Ectodermal cell (in vitro differentiated cells): Measurements from ENCODE around the gene JARID2.

Experiments used
- H3K27ac ChIP-seq: 2 replicates; pipeline ENCODE4 v1.7.0; 2013; ENCODE audit warnings: mild to moderate bottlenecking, low read depth, low read length; ENCODE audit not compliant: insufficient read depth, poor library complexity, severe bottlenecking
- H3K27me3 ChIP-seq: 2 replicates; pipeline ENCODE4 v1.7.0; 2013; ENCODE audit warnings: mild to moderate bottlenecking, low read length; ENCODE audit not compliant: insufficient read depth, control insufficient read depth, poor library complexity, severe bottlenecking
- H3K36me3 ChIP-seq: one replicate; pipeline ENCODE4 v1.7.0; 2013; ENCODE audit warnings: low read length; ENCODE audit not compliant: control insufficient read depth, insufficient read depth
- H3K4me1 ChIP-seq: one replicate; pipeline ENCODE4 v1.7.0; 2013; ENCODE audit warnings: low read length; ENCODE audit not compliant: control insufficient read depth, insufficient read depth
- H3K4me3 ChIP-seq: 2 replicates; pipeline ENCODE4 v1.7.0; 2013; ENCODE audit warnings: low read depth, low read length, control low read depth; ENCODE audit not compliant: insufficient read depth
- H3K9me3 ChIP-seq: 2 replicates; pipeline ENCODE4 v1.7.0; 2013; ENCODE audit warnings: mild to moderate bottlenecking, low read length, moderate library complexity; ENCODE audit not compliant: control insufficient read depth
- WGBS, 2 experiments: methylation state at CpG; one replicate each; pipeline ENCODE4 v1.1.7; 2013; ENCODE audit warnings: missing lambda C conversion rate in 2 of 2; 5-methylcytosine and 5-hydroxymethylcytosine counted together

JARID2 gene

GRCh38 chr6:15308435-15309213, 62.8 kb downstream of the JARID2 start:
- H3K4me1 ChIP-seq, result peaks cover 37% of the 10 kb centered on the region
- H3K4me3 ChIP-seq, result no peak overlapping the region
- no peaks in the 10 kb centered on the region for H3K9me3 ChIP-seq
- WGBS, 2 experiments, result 80 to 88% methylated on average over 3 to 4 of the region's 5 CpGs
- H3K27ac ChIP-seq, result no peak overlapping the region
- H3K27me3 ChIP-seq, result no peaks in the 10 kb centered on the region
- H3K36me3 ChIP-seq, result no peaks in the 10 kb centered on the region

- Histone ChIP-seq H3K27ac (no peak overlapping the region), H3K27me3 (no peaks in the 10 kb centered on the region), H3K36me3 (no peaks in the 10 kb centered on the region), H3K4me1 (peaks cover 28% of the 10 kb centered on the region), H3K4me3 (no peak overlapping the region), H3K9me3 (no peaks in the 10 kb centered on the region)
- 98 to 100% methylated on average over 2 to 3 of the region's 3 CpGs for WGBS, 2 experiments
Measured at GRCh38 chr6:15309611-15310283, 63.9 kb downstream of the JARID2 start.

- Histone ChIP-seq H3K36me3 (no peaks in the 10 kb centered on the region), H3K27ac (no peak overlapping the region), H3K4me1 (peaks cover 19% of the 10 kb centered on the region), H3K9me3 (no peaks in the 10 kb centered on the region), H3K27me3 (no peaks in the 10 kb centered on the region), H3K4me3 (no peak overlapping the region)
- WGBS, 2 experiments, result 93 to 95% methylated on average over 7 of the region's 7 CpGs
Measured at GRCh38 chr6:15310680-15311079, 64.8 kb downstream of the JARID2 start.

GRCh38 chr6:15312500-15312899, 66.6 kb downstream of the JARID2 start:
- Histone ChIP-seq H3K27ac (no peak overlapping the region), H3K4me3 (no peak overlapping the region), H3K4me1 (peaks cover 19% of the 10 kb centered on the region), H3K27me3 (no peaks in the 10 kb centered on the region), H3K9me3 (no peaks in the 10 kb centered on the region), H3K36me3 (no peaks in the 10 kb centered on the region)
- 88 to 93% methylated on average over 3 of the region's 3 CpGs for WGBS, 2 experiments

GRCh38 chr6:15313367-15313766, 67.5 kb downstream of the JARID2 start:
- Histone ChIP-seq H3K27me3 (no peaks in the 10 kb centered on the region), H3K4me3 (no peak overlapping the region), H3K36me3 (no peaks in the 10 kb centered on the region), H3K27ac (no peak overlapping the region), H3K9me3 (no peaks in the 10 kb centered on the region), H3K4me1 (peaks cover 19% of the 10 kb centered on the region)
- 94% methylated on average over 5 of the region's 5 CpGs for WGBS, 2 experiments

- Histone ChIP-seq H3K36me3 (no peaks in the 10 kb centered on the region), H3K4me3 (no peak overlapping the region), H3K4me1 (peaks cover 21% of the 10 kb centered on the region), H3K27me3 (no peaks in the 10 kb centered on the region), H3K27ac (no peak overlapping the region), H3K9me3 (no peaks in the 10 kb centered on the region)
Measured at GRCh38 chr6:15316754-15317153, 70.9 kb downstream of the JARID2 start.

- no peaks in the 10 kb centered on the region for H3K27me3 ChIP-seq
- H3K36me3 ChIP-seq, result no peaks in the 10 kb centered on the region
- H3K4me1 ChIP-seq, result peaks cover 24% of the 10 kb centered on the region
- H3K9me3 ChIP-seq, result no peaks in the 10 kb centered on the region
- no peak overlapping the region for H3K27ac ChIP-seq
- no peak overlapping the region for H3K4me3 ChIP-seq
- 91 to 97% methylated on average over 4 of the region's 4 CpGs for WGBS, 2 experiments
Measured at GRCh38 chr6:15317251-15317650, 71.4 kb downstream of the JARID2 start.

- Histone ChIP-seq H3K27ac (peak overlapping the region; percentile 30), H3K36me3 (no peaks in the 10 kb centered on the region), H3K27me3 (no peaks in the 10 kb centered on the region), H3K4me3 (no peak overlapping the region), H3K9me3 (no peaks in the 10 kb centered on the region), H3K4me1 (peaks cover 19% of the 10 kb centered on the region)
- WGBS, 2 experiments, result 66 to 69% methylated on average over 9 of the region's 9 CpGs
Measured at GRCh38 chr6:15317934-15318902, 72.3 kb downstream of the JARID2 start.

- Histone ChIP-seq H3K27ac (no peak overlapping the region), H3K27me3 (no peaks in the 10 kb centered on the region), H3K4me1 (peaks cover 19% of the 10 kb centered on the region), H3K36me3 (no peaks in the 10 kb centered on the region), H3K4me3 (no peak overlapping the region), H3K9me3 (no peaks in the 10 kb centered on the region)
- 88 to 93% methylated on average over 1 to 3 of the region's 3 CpGs for WGBS, 2 experiments
Measured at GRCh38 chr6:15319677-15320076, 73.8 kb downstream of the JARID2 start.

- no peaks in the 10 kb centered on the region for H3K36me3 ChIP-seq
- no peaks in the 10 kb centered on the region for H3K9me3 ChIP-seq
- H3K27ac ChIP-seq, result no peak overlapping the region
- H3K4me3 ChIP-seq, result no peak overlapping the region
- 80 to 100% methylated on average over 1 of the region's 1 CpG for whole genome bisulfite sequencing, 2 experiments
- no peaks in the 10 kb centered on the region for H3K27me3 ChIP-seq
- peaks cover 19% of the 10 kb centered on the region for H3K4me1 ChIP-seq
Measured at GRCh38 chr6:15320693-15321092, 74.8 kb downstream of the JARID2 start.
